HUES6 (cell line): ENCODE measurements around the gene RSAD1.
"Not testable (repeated sequence)": the region's sequence is repeated elsewhere in the genome, so short reads cannot be mapped to it uniquely, and the experiment has no call there.

ENCODE experiments used
- H3K27ac ChIP-seq: 2 replicates; pipeline ENCODE4 v1.7.0; 2013; ENCODE audit warnings: low read depth, mild to moderate bottlenecking, low read length, inconsistent platforms
- H3K27me3 ChIP-seq: 2 replicates; pipeline ENCODE4 v1.6.1; 2013; ENCODE audit warnings: low read length; ENCODE audit not compliant: control insufficient read depth, insufficient read depth
- H3K36me3 ChIP-seq: 2 replicates; pipeline ENCODE4 v1.6.1; 2013; ENCODE audit warnings: low read length; ENCODE audit not compliant: control insufficient read depth, insufficient read depth
- H3K4me1 ChIP-seq: 2 replicates; pipeline ENCODE4 v1.6.1; 2013; ENCODE audit warnings: low read length; ENCODE audit not compliant: control insufficient read depth, insufficient read depth
- H3K4me3 ChIP-seq: 2 replicates; pipeline ENCODE4 v1.5.1; 2013; ENCODE audit warnings: low read depth, low read length
- H3K9ac ChIP-seq: one replicate; pipeline ENCODE4 v1.6.1; 2013; ENCODE audit warnings: mild to moderate bottlenecking, low read length
- H3K9me3 ChIP-seq: 2 replicates; pipeline ENCODE4 v1.6.1; 2013; ENCODE audit warnings: low read depth, low read length; ENCODE audit not compliant: control insufficient read depth, insufficient read depth

Gene RSAD1

GRCh38 chr17:50474523-50474922, 4.1 kb upstream of the RSAD1 start:
- peaks cover 17% of the 10 kb centered on the region for H3K27me3 ChIP-seq
- no peaks in the 10 kb centered on the region for H3K9me3 ChIP-seq
- H3K4me1 ChIP-seq: peaks cover 11% of the 10 kb centered on the region
- H3K4me3 ChIP-seq: no peak overlapping the region
- H3K36me3 ChIP-seq: no peaks in the 10 kb centered on the region; the same call in 1 of the 2 replicates
- no peak overlapping the region for H3K27ac ChIP-seq
- no peak overlapping the region for H3K9ac ChIP-seq

- Histone ChIP-seq H3K36me3 (peaks cover under 1% of the 10 kb centered on the region; the same call in 1 of the 2 replicates), H3K27ac (no peak overlapping the region), H3K27me3 (peaks cover 12% of the 10 kb centered on the region), H3K4me3 (no peak overlapping the region), H3K9ac (no peak overlapping the region), H3K9me3 (no peaks in the 10 kb centered on the region), H3K4me1 (peaks cover 11% of the 10 kb centered on the region)
Measured at GRCh38 chr17:50475362-50475761, 3.3 kb upstream of the RSAD1 start.

- H3K36me3 ChIP-seq, H3K9ac ChIP-seq, H3K9me3 ChIP-seq, H3K27ac ChIP-seq: not testable (repeated sequence)
- H3K27me3 ChIP-seq: peaks cover 12% of the 10 kb centered on the region
- H3K4me1 ChIP-seq: peaks cover 11% of the 10 kb centered on the region
- peak overlapping the region; percentile 32 for H3K4me3 ChIP-seq
Measured at GRCh38 chr17:50475775-50476544, 2.7 kb upstream of the RSAD1 start.

GRCh38 chr17:50476545-50477315, 1.9 kb upstream of the RSAD1 start:
- no peak overlapping the region for H3K27ac ChIP-seq
- peaks cover 12% of the 10 kb centered on the region for H3K27me3 ChIP-seq
- H3K4me1 ChIP-seq: peaks cover 11% of the 10 kb centered on the region
- H3K36me3 ChIP-seq: peaks cover 5% of the 10 kb centered on the region
- no peak overlapping the region for H3K9ac ChIP-seq
- no peaks in the 10 kb centered on the region for H3K9me3 ChIP-seq
- H3K4me3 ChIP-seq: peak overlapping the region; percentile 32

GRCh38 chr17:50477976-50478375, 684 bp upstream of the RSAD1 start:
- Histone ChIP-seq H3K4me1 (peaks cover 11% of the 10 kb centered on the region), H3K4me3 (peak overlapping the region; percentile 93), H3K36me3 (peaks cover 9% of the 10 kb centered on the region), H3K9me3 (no peaks in the 10 kb centered on the region), H3K27ac (no peak overlapping the region), H3K9ac (no peak overlapping the region), H3K27me3 (peaks cover 12% of the 10 kb centered on the region)

GRCh38 chr17:50479522-50480141, 972 bp downstream of the RSAD1 start:
- H3K4me1 ChIP-seq: peaks cover 11% of the 10 kb centered on the region
- no peak overlapping the region for H3K9ac ChIP-seq
- H3K27ac ChIP-seq: no peak overlapping the region
- H3K36me3 ChIP-seq: peaks cover 24% of the 10 kb centered on the region
- peak overlapping the region; percentile 93 for H3K4me3 ChIP-seq
- peaks cover 12% of the 10 kb centered on the region for H3K27me3 ChIP-seq
- H3K9me3 ChIP-seq: no peaks in the 10 kb centered on the region

GRCh38 chr17:50480142-50480764, 1.6 kb downstream of the RSAD1 start:
- Histone ChIP-seq H3K4me3 (no peak overlapping the region), H3K4me1 (peaks cover 11% of the 10 kb centered on the region), H3K27ac (no peak overlapping the region), H3K9me3 (no peaks in the 10 kb centered on the region), H3K9ac (no peak overlapping the region), H3K27me3 (peaks cover 12% of the 10 kb centered on the region), H3K36me3 (peaks cover 31% of the 10 kb centered on the region)

GRCh38 chr17:50480854-50481490, 2.3 kb downstream of the RSAD1 start:
- Histone ChIP-seq H3K9me3 (no peaks in the 10 kb centered on the region), H3K9ac (no peak overlapping the region), H3K4me1 (peaks cover 11% of the 10 kb centered on the region), H3K36me3 (peaks cover 36% of the 10 kb centered on the region), H3K27ac (no peak overlapping the region), H3K27me3 (peaks cover 6% of the 10 kb centered on the region), H3K4me3 (no peak overlapping the region)

- Histone ChIP-seq H3K27me3 (peaks cover 1% of the 10 kb centered on the region), H3K4me1 (peaks cover 7% of the 10 kb centered on the region), H3K9me3 (no peaks in the 10 kb centered on the region), H3K9ac (no peak overlapping the region), H3K4me3 (no peak overlapping the region), H3K27ac (no peak overlapping the region), H3K36me3 (peaks cover 36% of the 10 kb centered on the region)
Measured at GRCh38 chr17:50481648-50482047, 3.0 kb downstream of the RSAD1 start.

GRCh38 chr17:50482110-50482509, 3.5 kb downstream of the RSAD1 start:
- H3K9ac ChIP-seq: no peak overlapping the region
- H3K4me3 ChIP-seq: no peak overlapping the region
- no peak overlapping the region for H3K27ac ChIP-seq
- H3K27me3 ChIP-seq: no peaks in the 10 kb centered on the region
- H3K4me1 ChIP-seq: 0 out of 2 replicates have a peak, but pooled peaks cover 6% of the 10 kb centered on the region
- H3K36me3 ChIP-seq: peaks cover 38% of the 10 kb centered on the region
- H3K9me3 ChIP-seq: no peaks in the 10 kb centered on the region
